Fibroblast of lung (primary cell): ENCODE results near the gene PPP2R5C. TPM values are rescaled to one million over a fixed set of nuclear protein-coding genes. Genes with fewer than 3 reads are reported as not detected.
A peak's percentile ranks its signal among the peaks of the same experiment; 100 is the strongest.

ENCODE experiments used
- DNase-seq, 2 donors: peaks; one replicate each; pipeline versions ENCODE4 v3.0.0 to v3.0.0-alpha.2; 2010; ENCODE audit warnings: low read depth in 2 of 2
- H2AFZ ChIP-seq: 2 replicates; pipeline ENCODE4 v1.5.1; 2012; ENCODE audit warnings: low read length, control low read depth, inconsistent platforms
- H3K27ac ChIP-seq: 2 replicates; pipeline ENCODE4 v1.5.1; 2011; ENCODE audit warnings: low read length, control low read depth; ENCODE audit not compliant: insufficient read depth
- H3K27me3 ChIP-seq: 2 replicates; pipeline ENCODE4 v1.5.1; 2011; ENCODE audit warnings: mild to moderate bottlenecking, low read length; ENCODE audit not compliant: control insufficient read depth, insufficient read depth
- H3K36me3 ChIP-seq: 2 replicates; pipeline ENCODE4 v1.5.1; 2011; ENCODE audit warnings: low read length; ENCODE audit not compliant: control insufficient read depth, insufficient read depth
- H3K4me1 ChIP-seq: 2 replicates; pipeline ENCODE4 v1.5.1; 2011; ENCODE audit warnings: low read length; ENCODE audit not compliant: control insufficient read depth, insufficient read depth; ENCODE audit errors: extremely low read depth
- H3K4me2 ChIP-seq: 2 replicates; pipeline ENCODE4 v1.5.1; 2011; ENCODE audit warnings: low read length, control low read depth; ENCODE audit not compliant: insufficient read depth; ENCODE audit errors: extremely low read depth
- H3K4me3 ChIP-seq, 4 experiments: fragments of 200-600 bp in 1 of 4; sonication (generic) in 1 of 4; replicated peaks in 1 of 4; 2 replicates each; pipeline ENCODE4 v1.5.1; 2011 to 2016; ENCODE audit warnings: low read length in 4 of 4, low read depth in 3 of 4, mild to moderate bottlenecking in 3 of 4, control low read depth in 2 of 4, inconsistent platforms in 1 of 4, mixed read lengths in 1 of 4; ENCODE audit not compliant: insufficient read depth in 1 of 4; ENCODE audit errors: control extremely low read depth in 1 of 4
- H3K79me2 ChIP-seq: 2 replicates; pipeline ENCODE4 v1.5.1; 2012; ENCODE audit warnings: mild to moderate bottlenecking, low read length, inconsistent platforms; ENCODE audit not compliant: control insufficient read depth, insufficient read depth
- H3K9ac ChIP-seq: 2 replicates; pipeline ENCODE4 v1.5.1; 2011; ENCODE audit warnings: mild to moderate bottlenecking, low read length, control low read depth; ENCODE audit not compliant: insufficient read depth
- H3K9me3 ChIP-seq: 2 replicates; pipeline ENCODE4 v1.5.1; 2012; ENCODE audit warnings: low read depth, low read length; ENCODE audit not compliant: control insufficient read depth, insufficient read depth
- H4K20me1 ChIP-seq: 2 replicates; pipeline ENCODE4 v1.5.1; 2011; ENCODE audit warnings: low read length; ENCODE audit not compliant: control insufficient read depth, insufficient read depth; ENCODE audit errors: extremely low read depth
- EZH2 ChIP-seq: IDR thresholded peaks from 2 replicates; pipeline ENCODE4 v1.5.1; 2012; ENCODE audit warnings: low read length, control low read depth, mild to moderate bottlenecking; ENCODE audit errors: missing control alignments
- polyA plus RNA-seq, 2 donors: library from polyadenylated mRNA; depleted of rRNA in 1 of 2; stranded (reverse) in 1 of 2; unstranded in 1 of 2; fragments of >200 nt; gene quantifications; 2 replicates each; pipeline ENCODE4 v1.2.1, GENCODE V29; 2011 to 2012; ENCODE audit warnings: missing spikeins in 1 of 2
- total RNA-seq: library from RNA; depleted of rRNA; stranded (reverse); fragments of >200 nt; gene quantifications from 2 replicates; pipeline ENCODE4 v1.2.1, GENCODE V29; 2014
- TF ChIP-seq, protein P1 (sequence below), 2 donors: IDR thresholded peaks in 1 of 2; conservative IDR thresholded peaks in 1 of 2; 1 replicate in 1 of 2; 2 replicates in 1 of 2; pipeline ENCODE4 v1.5.1; 2011 to 2012; ENCODE audit warnings: low read length in 2 of 2, control low read depth in 1 of 2, inconsistent platforms in 1 of 2, low read depth in 1 of 2, mild to moderate bottlenecking in 1 of 2

The PPP2R5C gene
- total and polyA plus RNA-seq, 2 donors (not counting 1 experiment from before 2014, with no cell fraction given) = 86.0 to 116 TPM

DNA sequence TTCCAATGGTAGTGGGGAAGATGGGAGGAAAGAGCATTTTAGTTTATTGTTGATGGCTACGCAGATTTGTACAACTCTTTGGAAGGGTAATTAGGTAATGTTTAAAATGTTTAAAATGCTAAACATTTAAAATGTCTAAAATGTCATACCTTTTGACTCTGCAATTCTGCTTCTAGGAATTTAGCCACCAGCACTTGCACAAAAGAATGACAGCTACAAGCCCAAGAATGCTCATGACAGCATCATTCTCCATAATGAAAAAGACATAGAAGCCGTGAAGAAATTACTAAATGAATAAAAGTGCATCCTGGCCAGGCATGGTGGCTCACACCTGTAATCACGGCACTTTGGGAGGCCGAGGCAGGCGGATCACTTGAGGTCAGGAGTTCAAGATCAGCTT, 182.9 kb downstream of the PPP2R5C start:
- H3K4me1 ChIP-seq = peaks cover 8% of the 10 kb centered on the region
- TF ChIP-seq EZH2 = no peak
- TF ChIP-seq, protein P1, sequence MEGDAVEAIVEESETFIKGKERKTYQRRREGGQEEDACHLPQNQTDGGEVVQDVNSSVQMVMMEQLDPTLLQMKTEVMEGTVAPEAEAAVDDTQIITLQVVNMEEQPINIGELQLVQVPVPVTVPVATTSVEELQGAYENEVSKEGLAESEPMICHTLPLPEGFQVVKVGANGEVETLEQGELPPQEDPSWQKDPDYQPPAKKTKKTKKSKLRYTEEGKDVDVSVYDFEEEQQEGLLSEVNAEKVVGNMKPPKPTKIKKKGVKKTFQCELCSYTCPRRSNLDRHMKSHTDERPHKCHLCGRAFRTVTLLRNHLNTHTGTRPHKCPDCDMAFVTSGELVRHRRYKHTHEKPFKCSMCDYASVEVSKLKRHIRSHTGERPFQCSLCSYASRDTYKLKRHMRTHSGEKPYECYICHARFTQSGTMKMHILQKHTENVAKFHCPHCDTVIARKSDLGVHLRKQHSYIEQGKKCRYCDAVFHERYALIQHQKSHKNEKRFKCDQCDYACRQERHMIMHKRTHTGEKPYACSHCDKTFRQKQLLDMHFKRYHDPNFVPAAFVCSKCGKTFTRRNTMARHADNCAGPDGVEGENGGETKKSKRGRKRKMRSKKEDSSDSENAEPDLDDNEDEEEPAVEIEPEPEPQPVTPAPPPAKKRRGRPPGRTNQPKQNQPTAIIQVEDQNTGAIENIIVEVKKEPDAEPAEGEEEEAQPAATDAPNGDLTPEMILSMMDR (conservative IDR thresholded peaks at IDR 0.05 in 1 of 2, IDR thresholded peaks at IDR 0.05 in 1 of 2; ENCODE audit: low read depth in 1 of 2, low read length in 2 of 2) = no peak
- no peak overlapping the region for H3K9ac ChIP-seq
- no peak for DNase-seq
- H3K36me3 ChIP-seq = no peaks in the 10 kb centered on the region
- H3K9me3 ChIP-seq = no peaks in the 10 kb centered on the region
- peaks cover 10% of the 10 kb centered on the region for H3K79me2 ChIP-seq
- no peak overlapping the region for H3K4me3 ChIP-seq
- no peaks in the 10 kb centered on the region for H4K20me1 ChIP-seq
- peaks cover 11% of the 10 kb centered on the region for H3K27me3 ChIP-seq
- no peak overlapping the region for H3K4me2 ChIP-seq
- H3K27ac ChIP-seq = no peak overlapping the region
- H2AFZ ChIP-seq = no peak overlapping the region

DNA sequence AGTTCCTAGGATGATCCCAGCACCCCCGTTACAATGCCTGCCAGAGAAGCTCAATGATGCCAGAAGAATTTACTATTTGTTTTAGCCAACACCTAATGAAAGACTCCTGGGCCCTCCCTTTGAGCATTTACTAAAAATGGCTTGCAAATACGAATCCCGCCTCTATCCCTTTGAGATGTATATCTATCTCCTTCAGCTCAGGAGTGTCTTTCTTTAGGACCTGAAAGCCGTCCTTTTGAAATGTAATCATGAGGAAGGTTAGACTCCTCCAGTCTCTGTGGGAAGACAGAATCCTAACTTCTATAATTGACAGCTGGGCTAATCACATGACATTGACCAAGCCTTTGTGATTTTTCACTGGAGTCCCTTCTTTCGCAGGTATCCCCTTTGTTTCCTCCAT, 183.7 kb downstream of the PPP2R5C start:
- Histone ChIP-seq H3K79me2 (peaks cover 11% of the 10 kb centered on the region), H2AFZ (no peak overlapping the region), H3K27ac (no peak overlapping the region), H3K9ac (no peak overlapping the region), H3K4me2 (no peak overlapping the region), H3K36me3 (no peaks in the 10 kb centered on the region), H3K4me1 (peaks cover 9% of the 10 kb centered on the region), H3K27me3 (peaks cover 11% of the 10 kb centered on the region), H3K4me3 (no peak overlapping the region), H4K20me1 (no peaks in the 10 kb centered on the region), H3K9me3 (no peaks in the 10 kb centered on the region)
- DNase-seq = no peak
- no peak for TF ChIP-seq EZH2

DNA sequence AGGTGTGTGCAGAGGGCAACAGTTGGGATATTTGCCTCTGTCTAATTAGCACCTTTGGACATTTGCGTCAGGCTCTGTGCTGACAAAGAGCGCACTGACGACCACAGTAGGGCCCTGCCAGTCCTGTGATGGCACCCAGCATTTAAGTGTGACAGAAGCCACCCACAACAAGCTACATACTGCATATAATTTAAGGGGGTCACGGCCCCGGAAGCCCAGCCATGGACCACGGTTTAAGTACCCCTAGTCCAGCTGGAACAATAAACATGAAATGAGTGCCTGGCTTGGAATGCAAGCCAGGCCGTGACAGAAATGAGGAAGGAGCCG, 186.0 kb downstream of the PPP2R5C start:
- H4K20me1 ChIP-seq = no peaks in the 10 kb centered on the region
- H3K4me1 ChIP-seq = peaks cover 9% of the 10 kb centered on the region
- H3K4me3 ChIP-seq = peak overlapping the region; percentile 70 to 92 (median 85)
- peak overlapping the region; percentile 99 for H3K27ac ChIP-seq
- peaks cover 11% of the 10 kb centered on the region for H3K79me2 ChIP-seq
- peak overlapping the region; percentile 45 for H2AFZ ChIP-seq
- peaks cover 11% of the 10 kb centered on the region for H3K27me3 ChIP-seq
- peak overlapping the region; percentile 98 for H3K9ac ChIP-seq
- no peaks in the 10 kb centered on the region for H3K9me3 ChIP-seq
- peak overlapping the region; percentile 90 for H3K4me2 ChIP-seq
- H3K36me3 ChIP-seq = no peaks in the 10 kb centered on the region
- TF ChIP-seq, protein P1 (conservative IDR thresholded peaks at IDR 0.05 in 1 of 2, IDR thresholded peaks at IDR 0.05 in 1 of 2; ENCODE audit: low read depth in 1 of 2, low read length in 2 of 2) = no peak
- no peak for TF ChIP-seq EZH2
- no peak for DNase-seq
